GM12801 (cell line): ENCODE results near the gene ARMS2.

ENCODE experiments used
- TF ChIP-seq, protein P1 (sequence below): IDR thresholded peaks from one replicate; pipeline ENCODE4 v1.5.1; 2011; ENCODE audit warnings: control low read depth; ENCODE audit not compliant: insufficient read length; ENCODE audit errors: extremely low read depth

Gene ARMS2

DNA sequence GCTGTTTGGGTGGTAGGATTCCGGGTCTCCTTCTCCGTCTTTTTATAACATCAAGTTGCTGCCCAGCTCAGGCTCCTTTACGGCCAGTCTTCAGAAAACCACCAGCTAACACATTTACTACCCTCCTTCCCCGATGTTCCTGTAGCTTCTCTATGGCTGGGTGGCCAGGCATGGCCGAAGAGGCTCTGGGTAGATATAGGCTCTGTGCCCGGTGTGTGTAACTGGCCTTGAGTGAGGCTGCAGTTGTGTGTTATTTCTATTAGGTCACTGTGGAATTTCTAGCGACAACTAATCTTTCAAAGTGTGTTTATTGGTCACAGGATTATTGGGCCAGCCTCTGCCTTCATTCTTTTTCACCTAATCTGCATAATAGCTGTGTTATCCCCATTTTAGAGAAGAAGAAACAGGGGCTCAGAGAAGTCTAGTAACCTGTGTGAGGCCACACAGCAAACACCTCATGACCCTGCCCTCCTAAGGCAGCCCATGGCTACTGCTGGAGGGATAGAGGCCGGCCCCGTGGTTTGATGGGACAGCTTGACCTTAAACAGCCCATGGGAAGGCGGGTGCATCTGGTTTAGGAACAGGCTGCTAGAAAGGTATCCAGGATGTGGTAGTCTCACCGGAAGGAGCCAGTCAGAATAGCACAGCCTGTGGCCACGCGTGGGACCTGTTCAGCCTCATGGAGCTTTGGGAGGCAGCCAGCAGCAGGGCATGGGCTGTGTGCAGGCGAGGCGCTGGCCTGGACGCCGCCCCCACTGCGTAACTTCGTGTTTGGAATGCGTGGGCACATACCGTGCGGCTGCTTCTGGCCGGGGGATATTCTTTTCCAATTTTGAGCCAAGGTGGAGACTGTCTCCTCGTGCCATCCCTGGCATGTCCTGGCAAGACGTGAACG lies 36.6 kb downstream of the ARMS2 start:
- TF ChIP-seq, protein P1, sequence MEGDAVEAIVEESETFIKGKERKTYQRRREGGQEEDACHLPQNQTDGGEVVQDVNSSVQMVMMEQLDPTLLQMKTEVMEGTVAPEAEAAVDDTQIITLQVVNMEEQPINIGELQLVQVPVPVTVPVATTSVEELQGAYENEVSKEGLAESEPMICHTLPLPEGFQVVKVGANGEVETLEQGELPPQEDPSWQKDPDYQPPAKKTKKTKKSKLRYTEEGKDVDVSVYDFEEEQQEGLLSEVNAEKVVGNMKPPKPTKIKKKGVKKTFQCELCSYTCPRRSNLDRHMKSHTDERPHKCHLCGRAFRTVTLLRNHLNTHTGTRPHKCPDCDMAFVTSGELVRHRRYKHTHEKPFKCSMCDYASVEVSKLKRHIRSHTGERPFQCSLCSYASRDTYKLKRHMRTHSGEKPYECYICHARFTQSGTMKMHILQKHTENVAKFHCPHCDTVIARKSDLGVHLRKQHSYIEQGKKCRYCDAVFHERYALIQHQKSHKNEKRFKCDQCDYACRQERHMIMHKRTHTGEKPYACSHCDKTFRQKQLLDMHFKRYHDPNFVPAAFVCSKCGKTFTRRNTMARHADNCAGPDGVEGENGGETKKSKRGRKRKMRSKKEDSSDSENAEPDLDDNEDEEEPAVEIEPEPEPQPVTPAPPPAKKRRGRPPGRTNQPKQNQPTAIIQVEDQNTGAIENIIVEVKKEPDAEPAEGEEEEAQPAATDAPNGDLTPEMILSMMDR = no peak

DNA sequence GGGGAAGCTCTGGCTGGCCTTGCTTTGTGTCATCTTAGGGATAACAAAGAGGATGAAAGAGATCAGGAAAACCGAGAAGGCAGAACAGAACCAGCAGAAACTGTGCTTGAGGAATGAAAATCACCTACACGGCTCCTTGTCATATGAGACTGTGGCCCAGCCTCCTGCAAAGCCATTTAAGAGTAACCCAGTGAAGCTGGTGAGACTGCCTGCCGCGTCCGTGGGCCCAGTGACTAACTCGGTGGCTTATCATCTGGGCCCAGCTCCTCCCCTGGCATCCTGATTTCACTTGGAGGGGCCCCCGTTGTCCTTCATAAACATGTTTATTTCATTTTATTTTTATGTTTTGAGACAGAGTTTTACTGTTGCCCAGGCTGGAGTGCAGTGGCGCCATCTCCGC lies 37.6 kb downstream of the ARMS2 start:
- TF ChIP-seq, protein P1 = no peak

DNA sequence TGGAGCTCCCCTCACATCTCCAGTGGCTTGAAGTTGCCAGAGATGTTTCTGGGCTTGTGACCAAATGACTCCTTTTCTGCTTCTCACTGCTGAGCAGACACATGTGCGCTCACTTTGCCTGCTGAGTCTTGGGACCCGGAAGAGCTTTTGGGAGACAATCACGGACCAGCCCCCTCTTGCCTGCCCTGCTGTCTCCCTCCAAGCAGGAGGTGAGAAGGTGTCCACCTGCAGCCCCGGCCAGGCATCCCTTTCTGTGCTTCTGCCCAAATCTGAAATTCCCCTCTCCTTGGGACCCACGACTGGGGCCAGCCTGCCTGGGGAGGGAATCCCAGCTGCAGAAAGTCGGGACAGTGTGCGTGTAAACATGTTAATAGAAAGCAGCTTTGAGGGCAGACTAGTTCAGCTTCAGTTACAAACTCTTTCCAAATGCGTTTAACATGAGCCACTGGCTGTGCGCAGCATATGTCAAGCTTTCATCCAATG lies 38.6 kb downstream of the ARMS2 start:
- TF ChIP-seq, protein P1 = no peak

DNA sequence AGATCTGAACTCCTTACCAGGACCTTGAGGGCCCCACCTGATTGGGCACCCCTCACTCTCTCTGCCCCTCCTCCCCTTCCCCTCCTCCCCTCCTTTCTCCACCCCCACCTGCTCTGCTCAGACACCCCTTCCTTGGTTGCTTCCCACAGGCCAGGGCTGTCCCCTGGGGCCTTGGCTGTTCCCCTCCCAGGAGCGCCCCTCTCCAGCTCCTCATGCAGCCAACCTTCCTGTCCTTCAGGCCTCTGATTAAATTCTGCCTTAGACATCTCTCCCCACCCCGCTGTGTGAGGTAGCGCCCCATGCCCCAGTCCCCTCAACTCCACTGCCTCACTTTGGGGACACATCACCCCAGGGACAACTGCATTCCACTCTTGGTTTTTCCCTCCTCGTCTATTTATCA lies 39.3 kb downstream of the ARMS2 start:
- TF ChIP-seq, protein P1 = no peak

DNA sequence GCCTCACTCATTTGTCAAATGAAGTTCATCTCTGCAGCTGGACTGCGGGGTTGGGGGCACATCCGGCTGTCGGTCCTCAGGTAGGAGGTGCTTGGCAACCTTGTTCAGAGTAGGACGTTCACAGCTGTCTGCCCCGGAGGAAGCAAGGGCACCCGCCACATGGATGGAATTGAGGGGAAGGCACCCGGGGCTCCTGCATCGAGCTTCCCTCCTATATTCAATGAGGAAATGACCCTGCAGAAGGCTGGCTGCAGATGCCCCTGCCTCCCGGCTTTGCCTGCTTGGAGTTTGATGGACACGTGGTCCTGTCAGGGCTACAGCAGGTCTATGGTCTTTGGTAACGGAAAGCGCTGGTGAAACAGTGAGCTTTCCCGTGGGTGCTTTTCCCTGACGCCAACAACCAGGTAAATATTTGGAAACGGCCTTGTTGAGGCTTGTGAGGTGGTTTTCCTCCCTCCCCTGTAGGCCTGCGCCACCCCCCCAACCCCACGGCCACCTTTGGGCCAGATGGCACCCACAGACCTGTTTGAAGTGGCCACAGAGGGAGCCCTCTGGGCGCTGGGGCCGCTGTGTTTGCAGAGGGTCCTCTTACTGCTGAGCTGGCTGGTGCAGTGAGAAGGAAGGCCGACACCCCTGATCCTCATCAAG lies 39.8 kb downstream of the ARMS2 start:
- TF ChIP-seq, protein P1 = no peak

DNA sequence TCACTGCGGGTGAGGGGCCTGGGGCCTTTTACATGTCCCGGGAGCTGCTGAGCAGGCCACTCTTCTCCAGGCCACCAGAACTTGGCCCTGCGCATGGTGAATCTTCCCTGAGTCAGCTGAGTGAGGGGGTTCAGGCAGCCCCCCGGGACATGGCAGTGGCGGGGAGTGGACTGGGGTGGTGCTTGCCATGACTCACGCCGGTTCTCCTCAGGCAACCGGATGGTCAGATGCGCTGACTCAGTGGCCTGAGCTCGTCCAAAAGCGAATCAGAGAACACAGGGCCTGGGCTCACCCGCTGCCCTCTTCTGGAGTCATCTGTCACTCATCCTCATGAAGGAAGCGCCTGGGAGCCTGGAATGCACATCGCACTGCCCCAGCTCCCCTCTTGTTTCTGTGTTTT lies 40.4 kb downstream of the ARMS2 start:
- TF ChIP-seq, protein P1 = no peak

DNA sequence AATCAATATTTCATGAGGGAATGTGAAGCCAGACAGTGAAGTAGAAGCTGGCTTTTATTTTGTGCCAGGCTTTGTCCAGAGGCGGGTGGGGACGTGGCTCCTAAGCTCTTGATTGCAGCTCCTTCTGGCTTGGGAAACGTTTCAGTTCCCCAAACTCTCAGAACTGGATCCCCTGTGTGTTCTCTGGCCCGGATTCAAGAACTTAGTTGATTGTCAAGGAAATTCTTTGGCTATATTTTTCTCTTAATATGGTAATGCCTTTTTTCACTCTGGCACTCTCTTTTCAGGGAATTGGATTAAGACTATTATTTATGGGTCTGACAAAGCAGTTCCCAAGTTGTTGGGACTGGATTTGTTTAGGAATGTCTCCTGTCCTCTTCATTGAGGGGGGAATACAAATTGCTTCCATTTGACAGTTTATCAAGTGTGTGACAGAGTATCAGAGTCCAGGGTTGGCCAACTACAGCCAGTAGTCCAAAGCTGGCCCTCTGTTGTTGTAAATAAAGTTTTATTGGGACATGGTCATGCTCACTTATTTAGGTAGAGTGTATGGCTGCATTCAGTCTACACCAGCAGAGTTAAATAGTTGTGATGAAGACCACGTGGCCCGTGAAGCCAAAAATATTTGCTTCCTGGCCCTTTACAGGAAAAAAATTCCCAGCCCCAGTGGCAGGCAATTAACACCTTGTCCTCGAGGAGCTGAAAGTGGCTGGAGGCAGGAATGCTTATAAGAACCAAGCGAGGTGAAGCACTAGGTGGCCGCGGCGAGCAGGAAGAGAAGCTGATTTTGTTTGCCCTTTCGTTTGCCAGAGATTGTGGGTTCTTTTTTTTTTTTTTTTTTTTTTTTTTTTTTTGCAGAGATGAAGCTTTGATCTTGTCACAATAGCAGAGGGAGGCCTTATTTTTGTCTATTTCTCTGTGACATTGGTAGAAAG lies 41.2 kb downstream of the ARMS2 start:
- TF ChIP-seq, protein P1 = no peak
